NCI-H1417 (cell line): Measurements from ENCODE around the gene GYPE.
"Not testable (repeated sequence)": the region's sequence is repeated elsewhere in the genome, so short reads cannot be mapped to it uniquely, and the experiment has no call there.

ENCODE experiments used
- DNase-seq, 3 experiments: peaks; one replicate each; lab custom pipeline; 2025; lab: John Stamatoyannopoulos, UW

GYPE gene

DNA sequence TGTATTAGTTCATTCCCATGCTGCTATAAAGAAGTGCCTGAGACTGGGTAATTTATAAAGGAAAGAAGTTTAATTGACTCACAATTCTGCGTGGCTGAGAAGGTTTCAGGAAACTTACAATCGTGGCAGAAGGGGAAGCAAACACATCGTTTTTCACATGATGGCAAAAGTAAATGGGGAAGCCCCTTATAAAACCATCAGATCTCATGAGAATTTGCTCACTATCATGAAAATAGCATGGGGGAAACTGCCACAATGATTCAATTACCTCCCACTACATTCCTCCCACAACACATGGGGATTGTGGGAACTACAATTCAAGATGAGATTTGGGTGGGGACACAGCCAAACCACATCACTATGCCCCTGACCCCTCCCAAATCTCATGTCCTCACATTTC, 35.4 kb downstream of the GYPE start:
- DNase-seq: not testable (repeated sequence)

DNA sequence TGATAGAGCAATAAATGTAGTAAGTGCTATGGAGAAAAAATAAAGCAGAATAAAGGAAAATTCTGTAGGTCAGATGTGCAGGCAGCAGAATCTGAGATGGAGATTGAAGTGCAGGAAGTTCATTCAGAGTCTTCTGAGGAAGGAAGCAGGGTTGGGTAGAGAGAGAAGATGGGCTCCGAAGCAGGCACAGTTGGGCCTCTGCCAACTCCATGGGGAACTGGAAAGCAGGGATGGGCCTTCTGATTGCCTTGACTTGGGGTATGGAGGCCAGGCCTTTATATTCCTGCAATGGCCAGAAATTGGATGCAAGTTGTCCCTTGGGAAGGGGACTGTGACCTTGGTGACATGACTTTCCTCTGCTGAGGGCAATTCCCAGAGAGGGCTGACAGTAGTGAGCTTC, 42.6 kb downstream of the GYPE start:
- not testable (repeated sequence) for DNase-seq

DNA sequence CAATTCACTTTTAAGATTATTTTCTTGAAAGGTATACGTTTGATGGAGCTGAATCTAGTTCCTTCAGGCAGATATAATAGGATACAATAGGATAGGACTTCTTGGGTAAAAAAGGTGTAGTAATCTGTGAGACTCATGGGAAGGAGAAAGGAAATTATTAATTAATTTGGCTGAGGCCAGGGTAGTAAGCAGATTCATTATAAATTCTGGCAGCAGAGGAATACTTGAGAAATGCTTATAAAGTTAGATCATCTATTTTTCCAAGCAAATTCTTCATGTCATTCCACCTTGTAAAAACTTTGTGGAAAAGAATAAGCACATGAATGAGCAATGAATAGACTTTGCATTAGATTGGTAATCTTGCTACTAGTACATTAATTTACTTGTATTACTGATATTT, 46.9 kb downstream of the GYPE start:
- DNase-seq: no peak

DNA sequence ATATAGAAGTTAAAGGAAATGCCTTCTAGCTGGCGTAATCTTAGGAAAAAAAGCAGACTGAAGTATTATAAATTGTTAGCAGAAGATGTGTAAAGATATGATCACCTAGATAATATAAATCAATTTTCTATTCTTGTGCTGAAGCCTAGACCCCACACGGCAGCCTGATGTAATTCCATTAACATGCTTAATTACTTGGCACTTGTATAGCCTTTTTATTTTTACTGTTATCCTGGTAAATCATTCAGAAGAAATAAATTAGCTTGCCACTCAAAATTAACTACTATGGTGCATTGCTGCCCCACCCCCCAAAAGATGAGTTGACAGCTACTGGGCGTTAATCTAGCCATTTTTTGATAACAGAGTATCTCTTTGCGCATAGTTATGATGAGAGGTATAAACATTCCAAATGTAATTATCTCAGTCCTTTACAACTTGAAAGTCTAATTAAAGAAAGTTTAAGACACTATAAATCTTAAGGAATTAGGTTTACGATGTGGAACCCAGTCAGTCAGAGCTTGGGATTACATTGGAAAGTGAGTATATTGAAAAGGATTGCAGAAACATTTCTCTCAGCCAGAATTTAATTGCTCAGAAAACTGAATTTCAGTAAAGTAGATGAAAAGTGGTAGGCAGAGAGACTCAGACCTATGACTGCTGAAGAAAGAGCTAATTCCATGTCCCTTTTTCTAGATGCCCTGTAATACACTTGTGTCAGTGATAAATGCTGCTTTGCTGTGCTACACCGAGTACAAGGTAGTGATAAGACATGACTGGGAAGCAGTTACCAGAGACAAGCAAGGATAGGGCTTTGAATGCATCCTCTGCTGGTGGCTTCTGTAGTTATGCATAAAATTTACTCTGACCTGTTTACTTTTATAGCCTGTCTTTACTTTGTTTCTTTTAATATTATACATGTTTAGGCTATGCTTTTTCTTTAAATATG, 47.7 kb downstream of the GYPE start:
- DNase-seq: not testable (repeated sequence)

DNA sequence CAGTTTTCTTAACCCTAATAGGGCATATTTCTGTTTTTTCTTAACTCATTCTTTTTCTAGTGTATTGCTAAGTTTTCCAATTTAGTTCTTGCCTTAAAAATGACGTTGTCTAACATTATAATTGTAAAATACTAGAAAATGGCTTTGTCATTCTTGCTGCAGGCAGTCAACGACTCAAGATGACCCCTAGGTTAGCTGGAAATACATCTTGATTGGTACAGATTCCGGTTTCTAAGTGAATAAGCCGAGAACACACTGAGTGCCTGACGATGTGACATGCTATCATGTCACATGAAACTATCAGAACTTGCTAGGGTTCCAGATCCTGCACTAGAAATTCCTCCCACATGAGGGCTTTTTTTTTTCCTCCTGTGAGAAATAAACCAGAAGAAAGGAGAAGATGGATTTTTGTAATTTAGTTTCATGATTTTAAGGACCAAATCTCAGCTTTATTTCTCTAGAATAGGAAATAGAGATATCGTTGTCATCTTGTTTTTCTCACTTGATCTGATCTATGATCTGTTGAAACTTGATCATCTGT, 49.3 kb downstream of the GYPE start:
- DNase-seq: not testable (repeated sequence)

DNA sequence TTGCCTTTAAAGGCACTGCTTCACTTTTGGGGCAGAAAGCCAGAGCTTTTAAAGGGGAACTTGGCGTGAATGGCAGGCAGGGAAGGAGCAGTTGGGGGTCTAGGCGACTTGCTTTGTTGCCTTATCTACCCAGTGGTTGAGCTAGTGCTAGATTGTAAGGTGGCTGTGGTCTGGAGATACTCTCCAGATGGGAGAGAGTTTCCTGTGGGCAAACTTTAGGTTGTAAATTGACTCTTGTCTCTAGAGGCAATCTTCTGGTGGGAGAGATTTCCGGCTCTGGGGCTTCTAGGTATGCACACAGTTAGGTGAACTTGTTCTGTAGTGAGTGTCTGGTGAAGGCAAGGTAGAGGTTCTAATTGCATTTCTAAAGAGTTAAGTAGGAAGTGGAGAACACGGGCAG, 50.7 kb downstream of the GYPE start:
- not testable (repeated sequence) for DNase-seq

DNA sequence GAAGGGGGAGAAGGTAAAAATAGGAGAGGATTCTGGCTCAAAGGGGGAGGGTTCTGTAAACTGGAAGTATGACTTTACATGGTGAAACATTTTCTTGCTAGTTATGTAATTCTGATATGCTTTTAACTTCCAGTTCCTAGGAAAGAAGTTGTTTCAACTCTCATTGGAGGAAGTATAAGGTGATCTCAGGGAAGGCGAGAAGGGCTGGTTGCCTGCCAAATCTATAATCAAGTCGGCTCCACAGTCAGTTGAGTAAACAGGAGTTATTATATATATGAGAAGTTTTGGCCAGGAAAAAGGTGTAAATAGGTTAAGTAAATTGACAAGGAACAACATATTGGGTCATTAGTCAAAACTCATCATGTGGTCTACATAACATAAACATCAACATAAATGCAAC, 56.1 kb downstream of the GYPE start:
- not testable (repeated sequence) for DNase-seq

DNA sequence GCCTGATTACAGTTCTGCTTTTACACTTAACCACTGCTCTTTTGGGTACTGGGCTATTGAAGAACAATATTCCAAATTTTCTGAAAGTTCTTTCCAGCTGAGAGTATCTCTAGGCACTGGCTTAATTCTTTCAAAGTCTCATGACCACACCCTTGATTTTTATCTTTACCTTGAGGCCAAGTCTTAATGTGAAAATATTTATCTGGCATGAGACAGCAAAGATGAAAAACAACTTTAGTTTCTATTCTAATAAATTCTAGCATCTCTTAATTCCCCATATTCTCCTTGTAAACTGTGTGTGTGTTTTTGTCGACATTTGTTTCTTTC, 61.9 kb downstream of the GYPE start:
- DNase-seq: not testable (repeated sequence)

DNA sequence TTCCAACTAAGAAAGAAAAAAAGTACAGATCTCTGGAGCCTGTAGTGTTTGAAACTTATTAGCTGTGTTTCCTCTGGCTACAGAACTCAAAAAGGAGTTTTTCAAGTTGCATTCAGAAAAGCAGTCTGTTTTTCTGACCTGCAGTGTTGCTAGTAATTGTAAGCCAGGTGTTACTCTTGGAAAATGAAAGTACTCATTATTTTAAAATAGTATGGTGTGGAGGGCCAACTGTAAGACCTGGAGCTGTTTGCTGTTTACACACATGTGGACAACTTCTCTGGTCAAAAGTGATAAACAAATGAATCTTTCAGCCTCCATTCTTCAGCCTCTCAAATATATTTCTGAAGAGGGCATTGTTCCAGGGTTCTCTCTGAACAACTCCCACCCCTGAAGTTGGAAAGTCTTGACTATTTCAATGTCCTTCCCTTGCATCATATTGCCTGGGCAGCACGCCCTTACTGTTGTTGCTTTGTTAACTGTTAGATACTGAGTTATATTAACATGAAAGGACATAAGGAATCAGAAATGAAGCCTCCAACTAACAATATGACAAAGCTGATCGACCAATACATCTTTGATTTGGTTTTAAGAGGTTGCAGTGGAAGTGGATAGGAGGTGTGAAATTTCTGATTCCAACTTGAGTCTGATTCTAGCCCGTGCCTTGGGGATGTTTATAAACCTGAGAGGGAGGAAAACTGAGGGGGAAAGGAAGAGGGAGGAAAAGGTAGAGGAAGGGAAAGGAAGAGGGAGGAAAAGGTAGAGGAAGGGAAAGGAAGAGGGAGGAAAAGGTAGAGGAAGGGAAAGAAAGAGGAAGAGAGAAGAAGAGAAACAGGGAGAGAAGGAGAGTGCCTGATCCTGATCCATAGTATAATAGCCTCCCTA, 62.5 kb downstream of the GYPE start:
- DNase-seq: not testable (repeated sequence)

DNA sequence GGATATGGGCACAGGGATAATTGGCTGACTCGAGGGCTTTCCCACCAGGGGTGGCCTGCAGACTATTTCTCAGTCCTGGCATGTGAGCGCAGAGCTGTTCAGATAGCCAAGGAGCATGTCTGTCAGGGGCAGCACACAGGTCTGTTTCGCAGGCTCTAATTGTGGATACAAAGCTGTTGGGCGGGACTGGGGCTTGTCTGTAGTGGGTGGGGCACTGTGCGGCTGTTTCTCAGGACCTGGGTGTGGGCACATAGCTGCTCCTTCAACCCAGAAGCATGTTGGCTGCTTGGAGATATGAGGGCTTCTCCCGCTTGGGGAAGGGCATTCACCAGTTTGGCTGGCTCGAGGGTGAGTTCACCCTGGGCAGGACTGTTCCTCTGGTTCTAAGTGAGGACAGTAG, 65.9 kb downstream of the GYPE start:
- not testable (repeated sequence) for DNase-seq

DNA sequence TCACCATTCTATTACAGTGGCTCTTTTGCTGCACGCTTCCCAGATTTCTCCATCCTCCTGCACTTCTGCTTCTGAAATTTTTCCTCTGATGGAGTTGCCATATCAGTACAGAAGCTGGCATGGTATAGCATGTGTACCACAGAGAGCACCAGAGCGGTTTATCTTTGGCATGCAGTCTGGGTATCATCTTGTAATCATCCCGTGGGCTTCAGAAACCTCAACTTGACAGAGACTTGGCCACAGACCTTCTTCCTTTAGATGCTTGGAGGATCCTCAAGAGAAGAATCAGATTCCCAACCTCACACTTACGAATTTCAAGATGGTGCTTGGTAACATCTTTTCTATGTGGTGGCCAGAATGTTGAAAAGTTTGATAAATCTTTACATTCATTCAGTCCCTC, 71.2 kb downstream of the GYPE start:
- not testable (repeated sequence) for DNase-seq

DNA sequence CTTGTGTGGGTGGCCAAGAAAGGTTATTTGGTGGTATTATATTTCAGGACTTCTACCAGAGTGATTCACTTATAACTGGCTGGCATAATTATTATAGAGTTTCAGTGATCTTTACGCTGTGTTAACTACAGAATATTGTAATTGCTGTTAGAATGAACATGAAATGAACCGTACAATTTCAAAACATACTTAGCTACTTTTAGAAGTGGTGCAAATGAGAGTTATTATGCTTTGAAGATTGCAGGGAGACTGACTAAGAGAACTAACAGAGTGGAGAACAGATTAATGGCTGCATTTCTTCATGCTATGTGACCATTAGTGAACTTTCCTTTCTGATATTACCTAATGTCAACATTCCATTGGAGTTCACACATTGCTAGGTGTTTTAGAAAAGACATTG, 71.7 kb downstream of the GYPE start:
- DNase-seq: peak in 1 of 3 experiments; percentile 26

DNA sequence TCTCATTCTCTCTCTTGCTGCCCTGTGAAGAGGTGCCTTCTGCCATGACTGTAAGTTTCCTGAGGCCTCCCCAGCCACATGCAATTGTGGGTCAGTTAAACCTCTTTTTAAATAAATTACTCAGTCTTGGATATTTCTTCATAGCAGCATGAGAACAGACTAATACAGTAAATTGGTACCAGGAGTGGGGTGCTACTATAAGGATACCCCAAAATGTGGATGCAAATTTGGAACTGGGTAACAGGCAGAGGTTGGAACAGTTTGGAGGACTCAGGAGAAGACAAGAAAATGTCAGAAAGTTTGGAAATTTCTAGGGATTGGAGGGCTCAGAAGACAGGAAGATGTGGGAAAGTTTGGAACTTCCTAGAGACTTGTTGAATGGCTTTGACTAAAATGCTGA, 74.8 kb downstream of the GYPE start:
- not testable (repeated sequence) for DNase-seq

DNA sequence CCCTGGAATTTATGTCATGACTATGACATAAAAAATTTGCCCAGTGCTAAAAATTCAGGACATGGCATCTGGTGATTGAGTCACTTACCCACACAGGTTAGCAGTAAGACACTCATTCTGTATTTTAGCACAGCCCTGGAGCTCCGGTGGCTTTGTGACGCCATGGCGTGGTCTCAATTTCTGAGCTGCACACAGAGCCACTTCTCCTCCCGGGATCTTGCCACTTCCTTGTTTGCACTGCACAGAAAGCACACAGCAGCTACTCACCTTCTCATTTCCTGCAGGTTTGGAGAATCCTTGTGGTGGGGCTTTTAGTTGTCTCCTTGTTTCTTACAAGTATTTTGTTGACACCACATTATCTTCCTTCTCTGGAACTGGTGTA, 76.1 kb downstream of the GYPE start:
- not testable (repeated sequence) for DNase-seq
